ENCODE results near the gene CCDC127. TPM values are rescaled to one million over a fixed set of nuclear protein-coding genes. Genes with fewer than 3 reads are reported as not detected.
"Not testable (repeated sequence)": the region's sequence is repeated elsewhere in the genome, so short reads cannot be mapped to it uniquely, and the experiment has no call there.

CCDC127 gene
- total RNA-seq, 1 donor from 2014 or later = 6.4 TPM

GRCh38 chr5:199197-199949, 18.6 kb downstream of the CCDC127 start:
- TF ChIP-seq, protein P1, sequence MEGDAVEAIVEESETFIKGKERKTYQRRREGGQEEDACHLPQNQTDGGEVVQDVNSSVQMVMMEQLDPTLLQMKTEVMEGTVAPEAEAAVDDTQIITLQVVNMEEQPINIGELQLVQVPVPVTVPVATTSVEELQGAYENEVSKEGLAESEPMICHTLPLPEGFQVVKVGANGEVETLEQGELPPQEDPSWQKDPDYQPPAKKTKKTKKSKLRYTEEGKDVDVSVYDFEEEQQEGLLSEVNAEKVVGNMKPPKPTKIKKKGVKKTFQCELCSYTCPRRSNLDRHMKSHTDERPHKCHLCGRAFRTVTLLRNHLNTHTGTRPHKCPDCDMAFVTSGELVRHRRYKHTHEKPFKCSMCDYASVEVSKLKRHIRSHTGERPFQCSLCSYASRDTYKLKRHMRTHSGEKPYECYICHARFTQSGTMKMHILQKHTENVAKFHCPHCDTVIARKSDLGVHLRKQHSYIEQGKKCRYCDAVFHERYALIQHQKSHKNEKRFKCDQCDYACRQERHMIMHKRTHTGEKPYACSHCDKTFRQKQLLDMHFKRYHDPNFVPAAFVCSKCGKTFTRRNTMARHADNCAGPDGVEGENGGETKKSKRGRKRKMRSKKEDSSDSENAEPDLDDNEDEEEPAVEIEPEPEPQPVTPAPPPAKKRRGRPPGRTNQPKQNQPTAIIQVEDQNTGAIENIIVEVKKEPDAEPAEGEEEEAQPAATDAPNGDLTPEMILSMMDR (IDR thresholded peaks at IDR 0.05) = no peak
- POLR2A ChIA-PET = no interaction called here
- CTCF ChIA-PET = no interaction called here
- H3K27me3 Mint-ChIP-seq = no peaks in the 10 kb centered on the region
- no peak for DNase-seq
- peaks cover 16% of the 10 kb centered on the region for H3K4me1 Mint-ChIP-seq
- ATAC-seq (ENCODE audit: low read depth) = no peak
- peaks cover 15% of the 10 kb centered on the region for H3K36me3 Mint-ChIP-seq (ENCODE audit: low read depth)
- intact Hi-C loops (cut with micrococcal nuclease) = no loop called here
- H3K9me3 Mint-ChIP-seq = no peaks in the 10 kb centered on the region
- H3K4me3 Mint-ChIP-seq = no peak overlapping the region
- no peak overlapping the region for H3K27ac Mint-ChIP-seq

GRCh38 chr5:198516-199196, 19.3 kb downstream of the CCDC127 start:
- no peak overlapping the region for H3K4me3 Mint-ChIP-seq
- intact Hi-C loops (cut with micrococcal nuclease) = no loop called here
- H3K4me1 Mint-ChIP-seq = peaks cover 16% of the 10 kb centered on the region
- DNase-seq (no peak), ATAC-seq (ENCODE audit: low read depth) (no peak)
- no peaks in the 10 kb centered on the region for H3K27me3 Mint-ChIP-seq
- TF ChIP-seq, protein P1 (IDR thresholded peaks at IDR 0.05) = no peak
- H3K27ac Mint-ChIP-seq = no peak overlapping the region
- H3K36me3 Mint-ChIP-seq (ENCODE audit: low read depth) = peaks cover 9% of the 10 kb centered on the region
- POLR2A ChIA-PET = no interaction called here
- CTCF ChIA-PET = no interaction called here
- no peaks in the 10 kb centered on the region for H3K9me3 Mint-ChIP-seq

DNA sequence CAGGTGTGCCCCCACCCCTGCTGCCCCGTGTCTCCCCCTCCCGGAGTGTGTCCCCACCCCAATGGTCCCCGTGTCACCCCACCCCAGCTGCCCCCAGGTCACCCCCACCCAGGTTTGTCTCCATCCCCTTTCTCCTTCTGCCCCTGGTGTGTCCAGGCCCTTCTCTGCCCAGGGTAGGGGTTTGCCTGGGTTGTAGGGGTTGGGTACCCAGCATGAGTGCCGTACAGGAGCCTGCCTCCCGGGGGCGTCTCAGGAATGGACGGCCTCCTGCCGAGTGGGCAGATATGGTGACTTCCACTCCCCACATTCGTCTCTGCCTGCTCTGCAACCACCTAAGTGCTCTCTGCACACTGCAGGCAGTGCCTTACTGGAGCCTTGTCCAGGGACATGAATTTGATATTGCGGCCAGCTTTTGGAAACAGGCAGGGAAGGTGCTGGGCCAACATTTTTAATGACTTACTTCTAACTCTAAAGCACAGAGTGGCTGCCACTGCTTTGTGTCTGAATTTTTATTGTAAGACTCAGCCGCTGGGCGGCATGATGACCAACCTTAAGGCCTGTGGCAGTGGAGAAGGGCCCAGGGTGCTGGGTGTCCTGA, 20.0 kb downstream of the CCDC127 start:
- no peak for DNase-seq
- TF ChIP-seq, protein P1 (IDR thresholded peaks at IDR 0.05) = no peak
- no peaks in the 10 kb centered on the region for H3K9me3 Mint-ChIP-seq
- intact Hi-C loops (cut with micrococcal nuclease) = no loop called here
- CTCF ChIA-PET = no interaction called here
- H3K27ac Mint-ChIP-seq = no peak overlapping the region
- H3K4me3 Mint-ChIP-seq = no peak overlapping the region
- no peaks in the 10 kb centered on the region for H3K27me3 Mint-ChIP-seq
- POLR2A ChIA-PET = no interaction called here
- peaks cover 4% of the 10 kb centered on the region for H3K36me3 Mint-ChIP-seq (ENCODE audit: low read depth)
- H3K4me1 Mint-ChIP-seq = peaks cover 16% of the 10 kb centered on the region
- ATAC-seq (ENCODE audit: low read depth) = no peak

GRCh38 chr5:197031-197430, 20.9 kb downstream of the CCDC127 start:
- ATAC-seq (ENCODE audit: low read depth); POLR2A ChIA-PET; H3K27ac Mint-ChIP-seq; H3K4me3 Mint-ChIP-seq; CTCF ChIA-PET; H3K9me3 Mint-ChIP-seq; DNase-seq; H3K36me3 Mint-ChIP-seq (ENCODE audit: low read depth); H3K27me3 Mint-ChIP-seq; intact Hi-C loops (cut with micrococcal nuclease): not testable (repeated sequence)
- peaks cover 14% of the 10 kb centered on the region for H3K4me1 Mint-ChIP-seq

GRCh38 chr5:196350-196749, 21.6 kb downstream of the CCDC127 start:
- Mint-ChIP-seq H3K36me3 (ENCODE audit: low read depth) (no peaks in the 10 kb centered on the region), H3K27ac (no peak overlapping the region), H3K9me3 (no peaks in the 10 kb centered on the region), H3K4me1 (peaks cover 8% of the 10 kb centered on the region), H3K27me3 (peaks cover 8% of the 10 kb centered on the region), H3K4me3 (no peak overlapping the region)
- POLR2A ChIA-PET = no interaction called here
- TF ChIP-seq, protein P1 (IDR thresholded peaks at IDR 0.05) = no peak
- intact Hi-C loops (cut with micrococcal nuclease) = no loop called here
- CTCF ChIA-PET = no interaction called here
- no peak for DNase-seq
- ATAC-seq (ENCODE audit: low read depth) = no peak
